Measurements from ENCODE around the gene DOHH. TPM values are rescaled to one million over a fixed set of nuclear protein-coding genes. Genes with fewer than 3 reads are reported as not detected.

DOHH gene
- total and polyA plus RNA-seq, 9 of the 15 experiments (the other 6 are each of a cell fraction or from before 2014, with no cell fraction given): 0.14 to 47.2 (median 5.1) TPM

GRCh38 chr19:3471954-3472655 is 28.4 kb downstream of the DOHH start (continued):
- TF ChIP-seq ETV6 (IDR thresholded peaks at IDR 0.05; ENCODE audit: borderline replicate concordance in 1 of 2, low read depth in 2 of 2, low read length in 1 of 2) (no peak), ETV6 (CRISPR knock-in tag; IDR thresholded peaks at IDR 0.05; ENCODE audit: borderline replicate concordance) (no peak), GABPA (tag; conservative IDR thresholded peaks at IDR 0.05; ENCODE audit: low read depth) (no peak), SIX5 (IDR thresholded peaks at IDR 0.05; ENCODE audit: borderline replicate concordance in 1 of 2, insufficient read depth in 1 of 2, low read depth in 1 of 2, low read length in 2 of 2) (no peak), ETV5 (CRISPR knock-in tag; IDR thresholded peaks at IDR 0.05; ENCODE audit: low read depth) (no peak), STAG1 (CRISPR knock-in tag; IDR thresholded peaks at IDR 0.05; ENCODE audit: borderline replicate concordance) (peak; percentile 87; the same call in 1 of the 2 replicates), KAT2B (IDR thresholded peaks at IDR 0.05; ENCODE audit: low read depth, low read length) (no peak), MAZ (CRISPR knock-in tag; conservative IDR thresholded peaks at IDR 0.05 in 1 of 2, IDR thresholded peaks at IDR 0.05 in 1 of 2) (peak; percentile 63; a peak in 2 of 4 replicates), ZNF24 (IDR thresholded peaks at IDR 0.05) (no peak), ZNF140 (CRISPR knock-in tag; IDR thresholded peaks at IDR 0.05) (no peak), ADNP (tag; IDR thresholded peaks at IDR 0.05) (peak; percentile 55; the same call in 1 of the 2 replicates), RAD21 (CRISPR knock-in tag; conservative IDR thresholded peaks at IDR 0.05 in 1 of 2, IDR thresholded peaks at IDR 0.05 in 1 of 2) (peak; percentile 59 to 90), NEUROD1 (IDR thresholded peaks at IDR 0.05; ENCODE audit: borderline replicate concordance, low read depth, low read length, partially characterized antibody) (no peak), DNMT1 (IDR thresholded peaks at IDR 0.05) (no peak), ARID2 (IDR thresholded peaks at IDR 0.05) (peak; percentile 71; the same call in 1 of the 2 replicates), CEBPB (tag; IDR thresholded peaks at IDR 0.05) (no peak), VEZF1 (CRISPR knock-in tag; IDR thresholded peaks at IDR 0.05) (peak; percentile 67), NFE2 (IDR thresholded peaks at IDR 0.05; ENCODE audit: low read depth) (no peak), ZHX1 (conservative IDR thresholded peaks at IDR 0.05; ENCODE audit: low read length) (no peak), POLR2A (conservative IDR thresholded peaks at IDR 0.05) (no peak), MYNN (IDR thresholded peaks at IDR 0.05) (no peak), MYNN (CRISPR knock-in tag; IDR thresholded peaks at IDR 0.05) (no peak), PHF8 (IDR thresholded peaks at IDR 0.05; ENCODE audit: borderline replicate concordance, low read length) (no peak), ZNF507 (tag; conservative IDR thresholded peaks at IDR 0.05) (no peak), ZFP36 (IDR thresholded peaks at IDR 0.05; ENCODE audit: low read depth, low read length, partially characterized antibody) (no peak), CBX2 (IDR thresholded peaks at IDR 0.05; ENCODE audit: insufficient read depth, low read length, poor library complexity, severe bottlenecking) (no peak)
